Measurements from ENCODE around the gene CCDC144A.

- no peak for TF ChIP-seq CTCF (IDR thresholded peaks at IDR 0.05)
- TF ChIP-seq POLR2A (IDR thresholded peaks at IDR 0.05), result no peak
Measured at GRCh38 chr17:16818340-16818739, 128.3 kb downstream of the CCDC144A start.
